ENCODE data around the gene SPTLC2.
"Not testable (repeated sequence)": the region's sequence is repeated elsewhere in the genome, so short reads cannot be mapped to it uniquely, and the experiment has no call there.

The SPTLC2 gene

GRCh38 chr14:77616454-77617229, at the start of gene SPTLC2:
SPTLC2 (minus strand) TSS chr14:77616637; CDS start chr14:77616579, 58 bp downstream.
- peak; percentile 100 for DNase-seq (ENCODE audit: low spot score)

DNA sequence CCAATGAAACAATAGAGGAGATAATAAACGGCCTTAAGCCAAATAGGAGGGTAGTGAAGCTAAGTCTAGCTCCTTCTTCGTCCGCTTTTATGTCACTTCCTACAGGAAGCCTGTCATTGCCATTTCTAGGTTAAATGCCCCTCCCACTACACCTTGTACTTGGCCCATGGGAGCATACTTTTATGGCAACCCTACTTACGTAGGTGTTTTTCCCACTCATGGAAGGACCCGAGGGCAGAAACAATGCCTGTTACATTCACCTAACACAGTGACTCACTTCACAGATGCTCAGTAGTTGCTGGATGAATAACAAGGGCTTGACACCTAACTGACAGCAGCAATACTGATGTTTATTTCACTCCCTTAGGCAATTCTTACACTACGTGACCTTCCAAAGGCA, 46.9 kb upstream of the SPTLC2 start:
- DNase-seq (ENCODE audit: low spot score) = no peak

GRCh38 chr14:77661562-77661961, 45.1 kb upstream of the SPTLC2 start:
- DNase-seq (ENCODE audit: low spot score) = not testable (repeated sequence)

GRCh38 chr14:77660754-77661153, 44.3 kb upstream of the SPTLC2 start:
- DNase-seq (ENCODE audit: low spot score) = peak; percentile 64

DNA sequence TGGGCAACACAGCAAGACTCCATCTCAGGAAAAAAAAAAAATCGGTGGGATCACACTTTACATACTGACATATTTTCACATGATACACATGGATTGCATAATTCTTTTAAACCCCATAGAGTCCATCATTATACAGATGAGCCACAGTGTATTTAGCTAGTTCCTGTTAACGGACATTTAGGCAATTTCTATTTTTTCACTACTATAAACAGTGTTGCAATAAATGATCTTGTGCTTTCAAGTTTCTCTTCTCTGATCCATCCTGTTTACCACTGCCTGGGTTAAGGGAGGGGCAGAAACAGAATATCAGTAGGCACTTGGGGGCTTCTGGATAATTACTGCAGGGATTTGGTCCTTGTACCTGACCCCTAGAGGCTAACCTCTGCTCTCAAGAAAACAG, 43.4 kb upstream of the SPTLC2 start:
- no peak for DNase-seq (ENCODE audit: low spot score)

GRCh38 chr14:77657280-77657679, 40.8 kb upstream of the SPTLC2 start:
- no peak for DNase-seq (ENCODE audit: low spot score)

DNA sequence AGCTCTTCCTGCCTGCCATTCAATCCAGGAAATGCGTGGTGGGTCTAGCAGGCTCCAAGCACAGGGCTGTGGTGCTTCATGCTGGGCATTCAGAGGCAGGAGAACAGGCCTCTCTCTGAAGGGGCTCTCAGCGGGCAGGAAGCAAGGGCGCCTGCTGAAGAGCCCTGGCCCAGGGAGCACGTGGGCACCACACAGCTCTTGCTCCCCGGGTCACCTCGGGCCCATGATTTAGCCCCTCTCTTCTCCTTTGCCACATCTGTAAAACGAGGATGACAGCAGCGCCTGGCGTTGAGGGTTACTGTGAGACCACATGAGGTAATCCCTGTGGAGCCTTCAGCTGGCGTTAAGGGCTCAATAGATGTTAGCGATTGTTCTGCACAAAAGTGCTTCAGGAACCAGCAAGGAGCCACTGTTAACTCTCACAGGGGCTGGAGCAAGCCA, 37.6 kb upstream of the SPTLC2 start:
- no peak for DNase-seq (ENCODE audit: low spot score)

- no peak for DNase-seq (ENCODE audit: low spot score)
Measured at GRCh38 chr14:77649326-77649725, 32.9 kb upstream of the SPTLC2 start.

DNA sequence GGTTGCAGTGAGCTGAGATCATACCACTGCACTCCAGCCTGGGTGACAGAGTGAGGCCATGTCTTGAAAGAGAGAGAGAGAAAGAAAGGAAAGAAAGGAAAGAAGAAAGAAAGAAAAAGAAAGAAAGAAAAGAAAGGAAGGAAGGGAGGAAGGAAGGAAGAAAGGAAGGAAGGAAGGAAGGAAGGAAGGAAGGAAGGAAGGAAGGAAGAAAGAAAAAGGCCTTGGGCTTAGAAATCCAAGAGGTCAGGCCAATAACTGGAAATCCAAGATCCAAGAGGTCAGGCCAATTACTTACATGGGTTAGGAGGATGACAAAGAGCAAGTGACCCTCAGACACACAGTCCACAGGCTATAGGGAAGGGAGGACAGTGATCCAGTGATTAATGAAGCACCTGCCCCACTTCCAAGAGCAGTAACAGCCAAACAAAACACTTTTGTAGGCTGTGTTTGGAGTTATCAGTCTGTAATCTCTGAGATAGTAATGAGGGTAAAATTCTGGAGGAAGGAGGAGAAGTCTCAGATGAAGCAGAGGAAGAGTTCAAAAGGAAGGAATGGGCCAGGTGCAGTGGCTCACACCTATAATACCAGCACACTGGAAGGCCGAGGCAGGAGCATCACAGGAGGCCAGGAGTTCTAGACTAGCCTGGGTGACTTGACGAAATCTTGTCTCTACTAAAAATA, 32.2 kb upstream of the SPTLC2 start:
- no peak for DNase-seq (ENCODE audit: low spot score)

DNA sequence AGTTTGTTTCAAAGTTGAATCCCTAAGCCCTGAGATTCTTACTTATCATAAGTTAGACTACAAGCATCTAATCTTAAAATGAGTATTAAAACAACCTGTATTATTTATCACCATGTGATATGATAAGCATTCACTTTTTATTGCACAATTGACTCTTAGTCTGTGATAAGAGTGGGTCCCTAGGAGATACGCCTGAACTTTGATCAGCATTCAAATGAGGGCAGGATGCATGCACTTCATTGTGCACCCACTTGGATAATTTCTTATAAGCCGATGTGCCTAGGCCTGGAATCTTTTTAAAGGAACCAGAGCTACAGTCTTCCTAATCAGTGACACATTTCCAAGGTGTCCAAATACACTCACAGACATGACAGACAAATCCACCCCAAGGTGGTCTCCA, 31.4 kb upstream of the SPTLC2 start:
- DNase-seq (ENCODE audit: low spot score) = no peak

GRCh38 chr14:77646907-77647306, 30.5 kb upstream of the SPTLC2 start:
- DNase-seq (ENCODE audit: low spot score) = no peak

- no peak for DNase-seq (ENCODE audit: low spot score)
Measured at GRCh38 chr14:77645520-77646230, 29.2 kb upstream of the SPTLC2 start.

DNA sequence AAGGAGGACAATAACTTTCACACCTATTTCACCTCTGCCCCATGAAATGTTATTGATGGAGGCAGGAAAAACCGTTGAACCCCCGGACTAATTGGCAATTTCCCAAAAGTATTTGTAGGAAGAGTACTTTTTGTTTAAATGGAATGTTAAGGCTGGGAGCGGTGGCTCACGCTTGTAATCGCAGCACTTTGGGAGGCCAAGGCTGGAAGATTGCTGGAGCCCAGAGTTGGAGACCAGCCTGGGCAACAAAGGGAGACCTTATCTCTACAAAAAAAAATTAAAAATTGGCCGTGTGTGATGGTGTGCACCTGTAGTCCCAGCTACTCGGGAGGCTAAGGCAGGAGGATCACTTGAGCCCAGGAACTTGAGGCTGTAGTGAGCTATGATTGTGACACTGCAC, 26.0 kb upstream of the SPTLC2 start:
- no peak for DNase-seq (ENCODE audit: low spot score)

GRCh38 chr14:77641534-77642341, 25.3 kb upstream of the SPTLC2 start:
- DNase-seq (ENCODE audit: low spot score) = peak; percentile 55

GRCh38 chr14:77640756-77641533, 24.5 kb upstream of the SPTLC2 start:
- DNase-seq (ENCODE audit: low spot score) = no peak

GRCh38 chr14:77638771-77639171, 22.3 kb upstream of the SPTLC2 start:
- DNase-seq (ENCODE audit: low spot score) = no peak

- DNase-seq (ENCODE audit: low spot score) = not testable (repeated sequence)
Measured at GRCh38 chr14:77635869-77636268, 19.4 kb upstream of the SPTLC2 start.

DNA sequence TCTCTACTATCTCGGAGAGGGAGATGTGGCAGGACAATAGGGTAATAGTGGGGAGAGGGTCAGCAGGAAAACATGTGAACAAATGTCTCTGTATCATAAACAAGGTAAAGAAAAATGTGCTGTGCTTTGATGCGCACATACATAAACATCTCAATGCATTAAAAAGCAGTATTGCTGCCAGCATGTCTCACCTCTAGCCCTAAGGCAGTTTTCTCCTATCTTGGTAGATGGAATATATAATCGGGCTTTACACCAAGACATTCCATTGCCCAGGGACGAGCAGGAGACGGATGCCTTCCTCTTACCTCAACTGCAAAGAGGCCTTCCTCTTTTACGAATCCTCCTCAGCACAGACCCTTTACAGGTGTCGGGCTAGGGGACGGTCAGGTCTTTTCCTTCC, 19.0 kb upstream of the SPTLC2 start:
- DNase-seq (ENCODE audit: low spot score) = not testable (repeated sequence)

GRCh38 chr14:77630111-77630510, 13.7 kb upstream of the SPTLC2 start:
- no peak for DNase-seq (ENCODE audit: low spot score)

- no peak for DNase-seq (ENCODE audit: low spot score)
Measured at GRCh38 chr14:77625360-77625759, 8.9 kb upstream of the SPTLC2 start.

GRCh38 chr14:77623201-77623600, 6.8 kb upstream of the SPTLC2 start:
- no peak for DNase-seq (ENCODE audit: low spot score)
